HG02642 (cell line): ENCODE data around the gene CSAD.
"Not testable (repeated sequence)": the region's sequence is repeated elsewhere in the genome, so short reads cannot be mapped to it uniquely, and the experiment has no call there.

Experiments
- ATAC-seq: cut with Tn5 transposase; IDR thresholded peaks from one replicate; pipeline ENCODE4 v1.9.1; 2021; ENCODE audit warnings: mild to moderate bottlenecking; ENCODE audit not compliant: unreplicated experiment, poor library complexity

The CSAD gene

DNA sequence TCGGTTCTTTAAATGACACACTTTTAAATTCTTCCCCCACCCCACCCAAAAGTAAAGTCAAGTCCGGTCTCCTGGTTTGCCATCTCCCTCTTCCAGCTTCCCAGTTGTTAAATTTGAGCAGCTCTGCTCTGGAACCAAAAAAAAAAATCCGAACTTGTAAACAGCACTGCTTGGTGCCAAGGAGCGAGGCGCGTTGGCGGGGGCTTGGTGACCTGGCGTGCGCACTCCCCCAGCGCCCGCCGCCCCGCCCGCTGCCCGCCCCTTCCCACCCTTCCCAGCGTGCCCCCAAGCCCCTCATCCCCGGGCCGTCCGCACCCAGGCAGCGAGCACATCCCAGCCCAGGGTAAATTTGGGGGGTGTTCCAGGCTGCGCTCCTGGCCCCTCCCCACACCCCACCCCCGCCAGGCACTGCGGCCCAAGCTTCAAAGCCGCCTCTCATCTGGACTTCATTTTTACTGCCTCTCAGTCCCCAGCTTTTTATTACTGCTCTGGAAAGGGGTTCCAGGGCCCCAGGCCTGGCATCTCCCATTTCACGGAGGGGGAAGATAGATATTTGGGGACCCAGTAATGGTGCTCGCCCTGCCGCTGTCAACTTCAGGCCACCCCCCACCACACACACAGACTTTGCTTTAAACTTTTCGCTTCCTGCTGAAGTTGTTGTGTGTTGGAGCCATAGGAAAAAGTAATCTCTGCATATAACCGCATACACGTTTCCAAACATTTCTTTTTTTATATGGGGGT, 38.0 kb upstream of the CSAD start:
- ATAC-seq, result no peak

DNA sequence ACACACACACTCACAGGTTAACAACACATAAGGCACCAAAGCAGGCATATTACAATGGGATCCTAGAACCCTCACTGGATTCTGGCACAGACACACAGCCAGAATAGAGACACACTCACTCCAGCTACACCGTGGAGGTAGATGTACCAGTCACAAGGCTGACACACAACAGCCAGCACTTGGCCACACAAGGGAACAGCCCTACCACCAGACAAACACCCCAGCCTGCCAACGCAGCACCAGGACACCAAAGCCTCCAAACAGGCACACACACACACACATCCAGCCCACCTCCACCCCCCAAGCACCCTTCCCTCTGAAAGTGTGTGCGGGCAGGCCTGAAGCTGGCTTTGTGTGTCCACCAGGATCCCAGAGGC, 37.2 kb upstream of the CSAD start:
- ATAC-seq, result no peak

GRCh38 chr12:53217051-53217930, 36.6 kb upstream of the CSAD start:
- ATAC-seq, result no peak

GRCh38 chr12:53215497-53215896, 34.8 kb upstream of the CSAD start:
- ATAC-seq, result no peak

DNA sequence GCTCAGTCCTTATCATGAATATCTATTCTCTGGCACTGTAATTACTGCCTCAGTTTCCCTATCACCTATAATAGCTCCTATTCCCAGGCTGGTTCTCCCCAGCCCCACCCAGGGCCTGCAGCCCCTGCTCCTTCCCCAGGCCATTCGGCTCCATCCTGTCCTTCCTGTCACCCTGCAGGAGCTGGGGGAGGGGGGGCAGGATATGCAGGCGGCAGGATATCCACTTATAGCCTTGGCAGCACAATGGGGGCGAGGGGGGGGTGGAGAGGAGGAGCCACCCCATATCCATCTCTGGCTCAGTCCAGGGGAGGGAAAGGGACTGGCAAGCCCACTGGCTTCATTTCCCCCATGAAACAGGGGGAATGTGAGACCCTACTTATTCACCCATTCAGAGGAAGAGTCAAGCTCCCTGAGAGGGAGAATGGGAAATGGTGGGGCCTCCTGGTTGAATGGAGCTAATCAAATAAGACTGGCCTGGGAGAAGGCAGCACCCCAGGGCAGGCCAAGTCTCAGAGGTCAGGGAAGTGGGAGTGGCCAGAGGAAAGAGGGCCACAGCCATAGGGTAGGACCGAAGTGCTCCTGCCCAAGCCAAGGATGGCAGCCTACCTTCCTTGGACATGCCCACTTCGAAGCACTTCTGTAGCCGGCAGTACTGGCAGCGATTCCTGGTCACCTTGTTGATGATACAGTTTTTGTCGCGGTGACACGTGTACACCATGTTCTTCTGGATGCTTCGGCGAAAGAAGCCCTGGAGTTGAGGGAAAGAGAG, 34.1 kb upstream of the CSAD start:
- ATAC-seq, result no peak

- ATAC-seq, result no peak
Measured at GRCh38 chr12:53214221-53214620, 33.5 kb upstream of the CSAD start.

DNA sequence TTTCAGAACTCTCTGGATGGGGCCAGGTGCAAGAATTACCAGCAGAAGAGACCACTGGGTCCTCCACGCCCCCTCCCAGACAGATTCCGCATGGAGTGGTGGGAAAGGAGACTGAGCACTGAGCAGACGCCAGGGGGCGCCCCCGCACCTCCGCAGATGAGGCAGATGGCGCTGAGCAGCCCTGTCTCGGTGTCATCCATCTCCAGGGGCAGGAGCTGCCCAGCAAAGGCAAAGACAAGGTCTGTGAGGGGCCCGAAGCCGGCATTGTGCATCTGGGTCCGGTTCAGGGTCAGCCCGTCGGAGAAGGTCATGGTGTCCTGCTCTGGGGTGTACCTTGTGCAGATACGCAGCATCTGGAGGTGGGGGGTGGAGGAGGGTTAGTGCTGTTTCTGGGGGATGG, 32.6 kb upstream of the CSAD start:
- no peak for ATAC-seq

- no peak for ATAC-seq
Measured at GRCh38 chr12:53212931-53213330, 32.2 kb upstream of the CSAD start.

GRCh38 chr12:53211476-53212381, 31.0 kb upstream of the CSAD start:
- no peak for ATAC-seq

DNA sequence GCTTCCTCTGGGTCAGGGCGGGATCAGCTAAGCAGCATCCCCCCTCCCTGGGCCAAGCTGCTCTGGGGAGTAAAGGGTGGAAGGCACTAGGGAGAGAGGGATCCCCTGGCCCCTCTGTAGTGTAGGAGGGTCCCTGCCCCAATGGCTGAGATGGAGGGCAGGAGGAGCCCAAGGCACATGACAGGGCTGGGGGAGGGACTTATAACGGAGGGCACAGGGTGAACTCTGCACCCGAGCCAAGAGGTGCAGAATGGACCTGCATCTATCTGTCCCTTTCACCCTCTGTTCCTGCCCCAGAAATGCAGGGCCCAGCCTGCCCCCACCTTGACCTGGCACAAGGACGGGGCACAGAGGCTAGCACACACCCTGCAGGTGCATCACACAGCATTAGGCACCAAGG, 30.1 kb upstream of the CSAD start:
- ATAC-seq, result no peak

DNA sequence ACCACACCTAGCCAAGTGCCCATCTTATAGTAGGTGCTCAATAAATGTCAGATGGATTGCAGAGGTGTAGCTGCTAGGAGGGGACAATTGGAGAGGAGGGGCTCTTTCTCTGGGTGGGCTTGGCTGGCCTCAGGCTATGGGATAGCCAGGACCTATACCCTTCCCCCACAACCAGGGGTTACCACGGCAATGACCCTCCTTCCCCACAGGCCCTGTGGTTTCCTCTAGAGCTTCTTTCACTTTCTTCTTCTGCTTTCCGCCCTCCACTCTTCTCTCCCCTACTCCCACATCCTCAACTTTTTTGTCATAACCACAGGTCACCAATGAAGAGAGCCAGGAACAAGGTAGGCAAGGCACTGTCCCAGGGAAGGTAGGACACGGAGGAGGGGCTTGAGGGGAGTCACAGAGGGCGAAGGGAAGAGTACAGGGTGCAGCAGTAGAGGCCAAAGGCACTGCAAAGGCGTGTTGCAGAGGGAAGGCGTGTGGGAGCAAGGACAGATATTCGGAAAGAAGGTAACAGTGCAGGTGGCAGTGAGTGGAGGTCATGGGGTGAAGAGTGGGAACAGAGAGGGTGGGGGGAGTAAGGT, 28.2 kb upstream of the CSAD start:
- ATAC-seq, result peak; percentile 41

DNA sequence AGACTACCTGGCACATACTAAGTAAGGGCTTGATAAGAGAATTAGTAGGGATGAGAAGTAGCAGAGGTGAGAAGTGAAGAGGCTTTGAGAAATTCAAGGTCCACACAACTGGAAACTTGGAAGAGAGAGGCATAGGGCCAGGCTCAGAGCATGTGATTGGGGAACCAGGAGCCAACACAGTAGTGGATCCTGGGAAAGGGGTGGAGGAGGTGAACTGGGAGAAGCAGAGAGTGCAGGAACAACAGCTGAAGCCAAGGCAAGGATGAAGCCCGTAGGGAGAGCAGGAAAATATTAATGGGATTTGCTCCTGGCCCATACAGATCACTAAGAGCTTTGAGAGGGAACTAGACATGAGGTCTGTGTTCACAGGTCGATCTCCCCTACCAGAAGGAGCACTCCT, 27.7 kb upstream of the CSAD start:
- ATAC-seq, result no peak

- ATAC-seq, result peak; percentile 52
Measured at GRCh38 chr12:53207042-53207441, 26.3 kb upstream of the CSAD start, which contains the start of gene ITGB7. Gene ITGB7, minus strand, starts transcription at chr12:53207251. Its CDS starts 6,808 bp downstream, at chr12:53200443.

- peak; percentile 63 for ATAC-seq
Measured at GRCh38 chr12:53205747-53206419, 25.2 kb upstream of the CSAD start.

DNA sequence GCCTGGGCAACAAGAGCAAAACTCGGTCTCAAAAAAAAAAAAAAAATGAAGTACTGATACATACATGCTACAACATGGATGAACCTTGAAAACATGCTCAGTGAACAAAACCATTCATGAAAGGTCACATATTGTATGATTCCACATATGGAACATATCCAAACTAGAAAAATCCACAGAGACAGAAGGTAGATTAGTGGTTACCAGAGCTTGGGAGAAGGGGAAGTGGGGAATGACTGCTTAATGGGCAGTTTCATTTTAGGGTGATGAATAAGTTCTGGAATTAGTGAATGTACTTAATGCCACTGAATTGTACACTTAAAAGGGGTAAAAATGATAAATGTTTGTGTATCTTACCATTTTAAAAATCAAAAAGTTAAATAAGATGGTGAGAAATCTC, 23.6 kb upstream of the CSAD start:
- no peak for ATAC-seq

- not testable (repeated sequence) for ATAC-seq
Measured at GRCh38 chr12:53202316-53202715, 21.6 kb upstream of the CSAD start.

DNA sequence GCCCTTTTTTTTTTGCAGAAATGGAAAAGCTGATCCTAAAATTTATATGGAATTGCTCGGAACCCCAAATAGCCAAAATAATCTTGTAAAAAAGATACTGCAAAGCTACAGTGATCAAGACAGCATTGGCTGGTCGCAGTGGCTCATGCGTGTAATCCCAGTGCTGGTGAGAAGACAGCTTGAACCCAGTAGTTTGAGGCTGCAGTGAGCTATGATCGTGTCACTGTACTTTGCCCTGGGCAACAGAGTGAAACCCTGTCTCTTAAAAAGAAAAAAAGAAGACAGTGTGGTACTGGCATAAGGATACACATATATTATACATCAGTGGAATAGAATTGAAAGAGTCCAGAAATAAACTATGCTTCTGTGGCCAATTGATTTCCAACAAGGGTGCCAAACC, 20.9 kb upstream of the CSAD start:
- ATAC-seq, result no peak

GRCh38 chr12:53201177-53201541, 20.4 kb upstream of the CSAD start:
- no peak for ATAC-seq
